NCI-H1048 (cell line): Measurements from ENCODE around the gene SLC25A11.

ENCODE experiments used
- DNase-seq: peaks from one replicate; lab custom pipeline; 2025; lab: John Stamatoyannopoulos, UW

The SLC25A11 gene

DNA sequence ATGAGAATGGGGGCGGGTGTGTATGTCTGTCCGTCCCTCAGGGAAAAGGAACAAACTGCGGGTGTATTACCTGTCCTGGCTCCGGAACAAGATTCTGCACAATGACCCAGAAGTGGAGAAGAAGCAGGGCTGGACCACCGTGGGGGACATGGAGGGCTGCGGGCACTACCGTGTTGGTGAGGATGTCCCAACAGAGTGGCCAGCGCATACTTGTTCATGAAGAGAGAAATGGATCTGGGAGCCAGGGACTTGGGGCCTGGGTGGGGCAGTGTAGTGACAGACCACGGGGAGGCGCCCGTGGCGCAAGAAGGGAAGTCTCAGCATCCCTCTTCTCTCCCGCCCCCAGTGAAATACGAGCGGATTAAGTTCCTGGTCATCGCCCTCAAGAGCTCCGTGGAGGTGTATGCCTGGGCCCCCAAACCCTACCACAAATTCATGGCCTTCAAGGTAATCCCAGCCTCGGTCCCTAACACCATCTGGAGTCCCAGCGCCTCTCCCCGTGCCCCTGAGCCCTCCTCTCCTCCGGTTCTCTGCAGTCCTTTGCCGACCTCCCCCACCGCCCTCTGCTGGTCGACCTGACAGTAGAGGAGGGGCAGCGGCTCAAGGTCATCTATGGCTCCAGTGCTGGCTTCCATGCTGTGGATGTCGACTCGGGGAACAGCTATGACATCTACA lies 44.1 kb downstream of the SLC25A11 start:
- no peak for DNase-seq

DNA sequence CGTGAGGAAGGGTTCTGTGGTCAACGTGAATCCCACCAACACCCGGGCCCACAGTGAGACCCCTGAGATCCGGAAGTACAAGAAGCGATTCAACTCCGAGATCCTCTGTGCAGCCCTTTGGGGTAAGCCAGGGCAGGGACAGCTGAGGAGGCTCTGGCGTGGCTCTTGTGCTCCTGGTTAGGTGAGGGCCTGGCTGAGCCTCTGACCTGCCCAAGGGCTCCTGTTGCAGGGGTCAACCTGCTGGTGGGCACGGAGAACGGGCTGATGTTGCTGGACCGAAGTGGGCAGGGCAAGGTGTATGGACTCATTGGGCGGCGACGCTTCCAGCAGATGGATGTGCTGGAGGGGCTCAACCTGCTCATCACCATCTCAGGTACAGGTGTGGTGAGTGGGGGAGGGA lies 44.7 kb downstream of the SLC25A11 start:
- no peak for DNase-seq

DNA sequence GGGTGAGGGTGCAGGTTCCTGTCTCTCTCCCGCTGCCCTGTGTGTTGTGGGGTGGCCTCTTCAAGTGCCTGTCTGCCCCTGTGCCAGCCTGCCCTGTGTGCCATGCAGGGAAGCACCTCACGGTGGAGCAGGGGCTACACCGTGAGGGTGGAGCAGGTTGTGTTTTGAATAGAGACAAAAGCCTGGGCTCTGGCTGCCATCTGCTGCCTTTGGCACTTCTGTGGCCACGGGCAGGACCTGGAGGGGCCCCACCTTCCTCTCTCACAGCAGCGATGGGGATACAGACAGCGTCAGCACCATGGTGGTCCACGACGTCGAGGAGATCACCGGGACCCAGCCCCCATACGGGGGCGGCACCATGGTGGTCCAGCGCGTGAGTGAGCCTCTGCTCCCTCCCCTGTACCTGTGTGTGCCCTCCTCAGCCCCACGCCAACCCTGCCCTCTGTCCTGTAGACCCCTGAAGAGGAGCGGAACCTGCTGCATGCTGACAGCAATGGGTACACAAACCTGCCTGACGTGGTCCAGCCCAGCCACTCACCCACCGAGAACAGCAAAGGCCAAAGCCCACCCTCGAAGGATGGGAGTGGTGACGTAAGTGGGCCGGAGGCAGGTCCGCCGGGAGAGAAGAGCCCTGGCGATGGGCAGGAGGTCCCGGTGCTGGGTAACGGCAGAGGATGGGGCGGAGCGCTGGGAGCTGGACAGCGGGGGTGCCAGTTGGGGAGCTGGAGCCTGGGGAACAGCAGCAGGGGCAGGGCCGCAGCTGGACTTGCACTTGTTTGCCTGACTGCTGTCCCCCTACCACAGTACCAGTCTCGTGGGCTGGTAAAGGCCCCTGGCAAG lies 45.9 kb downstream of the SLC25A11 start:
- no peak for DNase-seq

DNA sequence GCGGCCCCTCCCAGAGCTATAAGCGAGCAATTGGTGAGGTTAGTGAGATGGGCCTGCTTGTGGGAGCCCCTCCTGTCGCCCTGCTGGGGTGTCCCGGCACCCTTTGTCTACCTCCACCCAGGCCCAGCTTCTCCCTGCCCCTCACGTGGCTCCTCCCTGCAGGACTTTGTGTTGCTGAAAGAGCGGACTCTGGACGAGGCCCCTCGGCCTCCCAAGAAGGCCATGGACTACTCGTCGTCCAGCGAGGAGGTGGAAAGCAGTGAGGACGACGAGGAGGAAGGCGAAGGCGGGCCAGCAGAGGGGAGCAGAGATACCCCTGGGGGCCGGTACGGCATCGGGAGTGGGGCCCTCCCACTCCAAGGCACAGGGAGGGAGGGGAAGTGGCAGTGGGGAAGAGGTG lies 46.6 kb downstream of the SLC25A11 start:
- no peak for DNase-seq

DNA sequence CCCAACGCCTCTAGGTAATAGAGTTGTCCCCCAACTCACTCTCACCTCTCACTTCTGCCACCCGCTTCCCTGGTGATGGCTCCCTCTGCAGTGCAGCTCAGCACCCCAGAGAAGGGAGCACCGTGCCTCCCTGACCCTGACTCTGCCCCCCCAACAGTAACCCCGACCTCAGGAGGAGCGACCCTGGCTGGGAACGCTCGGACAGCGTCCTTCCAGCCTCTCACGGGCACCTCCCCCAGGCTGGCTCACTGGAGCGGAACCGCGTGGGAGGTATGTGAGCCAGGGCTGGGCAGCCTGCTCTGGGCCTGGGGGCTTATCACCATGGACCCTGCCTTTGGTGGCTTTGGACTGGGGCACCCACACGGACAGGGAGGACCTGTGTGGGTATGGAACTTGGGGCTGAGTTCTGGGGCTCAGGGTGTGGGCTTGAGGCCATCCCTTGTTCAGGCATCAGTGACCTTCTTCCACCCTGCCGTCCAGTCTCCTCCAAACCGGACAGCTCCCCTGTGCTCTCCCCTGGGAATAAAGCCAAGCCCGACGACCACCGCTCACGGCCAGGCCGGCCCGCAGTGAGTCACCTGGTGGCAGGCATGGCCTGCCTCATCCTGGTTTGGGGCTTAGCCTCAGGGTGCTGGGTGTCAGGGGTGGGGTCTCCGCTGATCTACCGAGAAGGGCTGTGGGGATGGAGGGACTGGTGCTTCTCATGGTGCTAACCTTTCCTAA lies 47.2 kb downstream of the SLC25A11 start:
- no peak for DNase-seq

DNA sequence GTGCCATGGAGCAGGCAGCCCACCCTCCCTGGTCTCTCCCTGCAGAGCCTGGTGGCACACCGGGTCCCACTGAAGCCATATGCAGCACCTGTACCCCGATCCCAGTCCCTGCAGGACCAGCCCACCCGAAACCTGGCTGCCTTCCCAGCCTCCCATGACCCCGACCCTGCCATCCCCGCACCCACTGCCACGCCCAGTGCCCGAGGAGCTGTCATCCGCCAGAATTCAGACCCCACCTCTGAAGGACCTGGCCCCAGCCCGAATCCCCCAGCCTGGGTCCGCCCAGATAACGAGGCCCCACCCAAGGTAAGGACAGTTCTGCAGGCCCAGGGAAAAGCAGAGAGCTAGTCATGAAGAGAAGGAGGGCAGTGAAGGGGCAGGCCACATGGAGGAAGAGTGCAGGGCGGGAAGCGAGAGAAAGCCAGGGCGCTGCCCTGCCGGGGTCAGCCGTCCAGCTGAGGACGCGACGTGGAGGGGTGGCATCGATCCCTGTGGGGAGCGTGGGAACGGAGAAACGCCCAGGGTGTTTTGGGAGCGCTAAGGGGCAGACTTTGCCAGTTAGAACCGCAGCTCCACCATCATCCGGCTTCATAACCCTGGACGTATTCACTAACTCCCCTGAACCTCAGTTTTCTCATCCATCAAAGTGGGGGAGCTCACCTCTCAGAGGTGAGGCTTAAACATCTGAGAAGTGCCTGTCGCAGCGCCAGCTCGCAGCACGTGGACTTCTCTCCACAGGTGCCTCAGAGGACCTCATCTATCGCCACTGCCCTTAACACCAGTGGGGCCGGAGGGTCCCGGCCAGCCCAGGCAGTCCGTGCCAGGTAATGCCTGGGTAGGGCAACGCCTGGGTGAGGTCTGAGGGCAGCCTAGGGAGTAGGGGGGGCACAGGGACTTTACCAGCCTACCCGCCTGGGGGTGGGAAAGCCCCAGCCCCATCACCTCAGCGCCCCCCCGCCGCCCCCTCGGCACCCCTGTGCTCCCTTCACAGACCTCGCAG lies 48.1 kb downstream of the SLC25A11 start:
- no peak for DNase-seq

DNA sequence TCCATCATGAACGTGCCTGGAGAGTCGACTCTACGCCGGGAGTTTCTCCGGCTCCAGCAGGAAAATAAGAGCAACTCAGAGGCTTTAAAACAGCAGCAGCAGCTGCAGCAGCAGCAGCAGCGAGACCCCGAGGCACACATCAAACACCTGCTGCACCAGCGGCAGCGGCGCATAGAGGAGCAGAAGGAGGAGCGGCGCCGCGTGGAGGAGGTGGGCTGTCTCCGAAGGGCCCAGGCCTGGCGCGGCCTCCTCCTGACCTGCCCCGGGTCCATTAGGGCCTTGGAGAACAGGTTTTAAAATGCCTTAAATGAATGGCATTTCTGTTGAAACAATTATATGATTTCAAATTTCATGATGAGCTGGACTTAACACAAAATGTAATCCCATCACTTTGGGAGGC lies 52.3 kb downstream of the SLC25A11 start:
- no peak for DNase-seq
